GM13977 (cell line): Measurements from ENCODE around the gene SCFD1.
"Not testable (repeated sequence)": the region's sequence is repeated elsewhere in the genome, so short reads cannot be mapped to it uniquely, and the experiment has no call there.

Experiments used
- DNase-seq: peaks from one replicate; pipeline ENCODE4 v3.0.0; 2012; ENCODE audit warnings: low spot score
- CTCF ChIP-seq: IDR thresholded peaks from 2 replicates; pipeline ENCODE4 v1.5.1; 2012; ENCODE audit warnings: mild to moderate bottlenecking, control low read depth; ENCODE audit not compliant: insufficient read depth; ENCODE audit errors: extremely low read depth, missing control alignments
- in situ Hi-C: fragments of 300-500 bp; cut with MboI; formaldehyde crosslinking; loops from one replicate; pipeline ENCODE4 v1.12.0; 2022; ENCODE audit warnings: low sequenced_read_pairs, low pct_unique_long_range_greater_than_20kb, mixed read lengths, inconsistent platforms; ENCODE audit not compliant: unreplicated experiment

Gene SCFD1

GRCh38 chr14:30597504-30597903 lies 24.6 kb upstream of the SCFD1 start:
- no peak for TF ChIP-seq CTCF

GRCh38 chr14:30600922-30601918 lies 20.9 kb upstream of the SCFD1 start:
- no peak for DNase-seq

More at GRCh38 chr14:30597504-30597903, 24.6 kb upstream of the SCFD1 start:
- in situ Hi-C loops: no loop called here
- no peak for DNase-seq

DNA sequence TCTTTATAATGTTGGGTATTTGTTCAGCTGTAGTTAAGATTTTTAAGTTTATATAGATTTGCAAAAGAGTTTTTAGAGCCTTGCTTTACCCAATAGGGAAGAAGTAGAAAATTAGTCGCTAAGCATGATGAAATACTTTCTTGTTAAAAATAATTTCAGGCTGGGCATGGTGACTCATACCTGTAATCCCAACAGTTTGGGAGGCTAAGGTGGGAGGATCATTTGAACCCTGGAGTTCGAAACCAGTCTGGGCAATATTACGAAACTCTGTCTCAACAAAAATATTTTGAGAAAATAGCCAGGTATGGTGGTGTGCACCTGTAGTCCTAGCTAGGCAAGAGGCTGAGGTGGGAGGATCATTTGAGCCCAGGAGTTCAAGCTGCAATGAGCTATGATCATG lies 18.7 kb upstream of the SCFD1 start:
- in situ Hi-C loops: no loop called here
- no peak for DNase-seq
- TF ChIP-seq CTCF: no peak

More at GRCh38 chr14:30600922-30601918, 20.9 kb upstream of the SCFD1 start:
- in situ Hi-C loops: no loop called here
- TF ChIP-seq CTCF: no peak

- in situ Hi-C loops, DNase-seq: not testable (repeated sequence)
These were observed 17.4 kb upstream of the SCFD1 start for GRCh38 chr14:30604696-30605095.

DNA sequence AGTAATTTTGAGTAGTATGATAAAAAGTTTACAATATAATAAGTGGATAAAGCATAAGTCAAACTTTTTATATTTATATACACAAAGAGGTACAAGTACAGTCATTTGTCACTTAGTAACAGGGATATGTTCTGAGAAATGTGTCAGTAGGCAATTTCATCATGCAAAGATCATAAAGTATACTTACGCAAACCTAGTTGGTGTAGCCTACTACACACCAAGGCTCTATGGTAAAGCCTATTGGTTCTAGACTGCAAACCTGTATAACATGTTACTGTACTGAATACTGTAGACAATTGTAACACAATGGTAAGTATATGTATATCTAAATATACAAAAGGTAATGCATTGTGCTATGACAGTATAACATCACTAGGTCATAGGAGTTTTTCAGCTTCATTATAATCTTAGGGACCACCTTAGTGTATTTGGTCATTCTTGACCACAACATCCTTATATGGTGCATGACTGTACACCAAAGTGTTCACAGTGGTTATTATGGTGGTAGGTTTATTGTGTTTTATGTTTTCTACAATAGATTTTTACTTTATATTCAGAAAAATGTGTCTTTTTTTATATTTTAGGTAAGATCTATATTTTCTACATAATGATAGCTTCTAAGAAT lies 14.9 kb upstream of the SCFD1 start:
- no peak for TF ChIP-seq CTCF
- in situ Hi-C loops: no loop called here
- DNase-seq: no peak

- DNase-seq: no peak
- TF ChIP-seq CTCF: no peak
- in situ Hi-C loops: no loop called here
These were observed 13.5 kb upstream of the SCFD1 start for GRCh38 chr14:30608533-30609006.
